BLaER1 treated with 17β-estradiol and CSF1 and Interleukin-3, amounts not matched to agents 10 nM and 100 nM (cell line): ENCODE measurements around the gene CPLX3.

Experiments used
- H3K27ac ChIP-seq, 11 experiments: shearing (Covaris generic); formaldehyde crosslinking; 2 replicates each; pipeline ENCODE4 v1.8.1; 2022
- H3K27me3 ChIP-seq, 11 experiments: shearing (Covaris generic); formaldehyde crosslinking; 2 replicates each; pipeline ENCODE4 v1.8.1; 2022
- H3K36me3 ChIP-seq, 11 experiments: shearing (Covaris generic); formaldehyde crosslinking; 2 replicates each; pipeline ENCODE4 v1.8.1; 2022
- H3K4me1 ChIP-seq, 10 experiments: shearing (Covaris generic); formaldehyde crosslinking; 2 replicates each; pipeline ENCODE4 v1.8.1; 2022
- H3K4me2 ChIP-seq, 11 experiments: shearing (Covaris generic); formaldehyde crosslinking; 2 replicates each; pipeline ENCODE4 v1.8.1; 2022
- H3K4me3 ChIP-seq, 10 experiments: shearing (Covaris generic); formaldehyde crosslinking; 2 replicates each; pipeline ENCODE4 v1.8.1; 2022
- H3K9ac ChIP-seq, 11 experiments: shearing (Covaris generic); formaldehyde crosslinking; 2 replicates each; pipeline ENCODE4 v1.8.1; 2022
- H3K9me3 ChIP-seq, 11 experiments: shearing (Covaris generic); formaldehyde crosslinking; replicated peaks in 1 of 11; 2 replicates each; pipeline ENCODE4 v1.8.1; 2022
- H4K20me1 ChIP-seq, 11 experiments: shearing (Covaris generic); formaldehyde crosslinking; 2 replicates each; pipeline ENCODE4 v1.8.1; 2022
- Cebpa-rat ChIP-seq, 11 experiments: shearing (Covaris generic); IDR thresholded peaks; 2 replicates each; pipeline ENCODE4 v1.8.1; 2022

CPLX3 gene

GRCh38 chr15:74824976-74825375 lies 1.5 kb upstream of the CPLX3 start:
- H3K4me1 ChIP-seq, result peaks cover 22 to 33% (median 28%) of the 10 kb centered on the region in 10 experiments
- no peak overlapping the region for H3K9ac ChIP-seq
- peaks cover 0 to 22% (median 0%) of the 10 kb centered on the region in 11 experiments; a peak in 6 of 22 replicates for H4K20me1 ChIP-seq
- no peak for TF ChIP-seq Cebpa-rat (IDR thresholded peaks at IDR 0.05)
- no peak overlapping the region for H3K27ac ChIP-seq
- no peak overlapping the region for H3K4me2 ChIP-seq
- H3K36me3 ChIP-seq, result no peaks in the 10 kb centered on the region
- no peak overlapping the region for H3K4me3 ChIP-seq
- no peaks in the 10 kb centered on the region for H3K9me3 ChIP-seq
- H3K27me3 ChIP-seq, result peaks cover 0 to 12% (median 5%) of the 10 kb centered on the region in 11 experiments; a peak in 8 of 22 replicates

- H3K27ac ChIP-seq, result no peak overlapping the region
- H3K4me3 ChIP-seq, result no peak overlapping the region
- peaks cover 15 to 26% (median 20%) of the 10 kb centered on the region in 10 experiments for H3K4me1 ChIP-seq
- H3K4me2 ChIP-seq, result no peak overlapping the region
- no peak overlapping the region for H3K9ac ChIP-seq
- TF ChIP-seq Cebpa-rat (IDR thresholded peaks at IDR 0.05), result no peak
- peaks cover 0 to 12% (median 5%) of the 10 kb centered on the region in 11 experiments; a peak in 8 of 22 replicates for H3K27me3 ChIP-seq
- H3K36me3 ChIP-seq, result no peaks in the 10 kb centered on the region
- H3K9me3 ChIP-seq, result no peaks in the 10 kb centered on the region
- H4K20me1 ChIP-seq, result peaks cover 0 to 17% (median 0%) of the 10 kb centered on the region in 11 experiments; a peak in 6 of 22 replicates
Observed at GRCh38 chr15:74825866-74826265, 561 bp upstream of the CPLX3 start.

GRCh38 chr15:74826921-74827320 lies 494 bp downstream of the CPLX3 start:
- Histone ChIP-seq H3K4me3 (no peak overlapping the region), H3K9me3 (no peaks in the 10 kb centered on the region), H4K20me1 (peaks cover 0 to 11% (median 0%) of the 10 kb centered on the region in 11 experiments; a peak in 6 of 22 replicates), H3K27ac (no peak overlapping the region), H3K9ac (no peak overlapping the region), H3K36me3 (no peaks in the 10 kb centered on the region), H3K27me3 (peaks cover 0 to 12% (median 5%) of the 10 kb centered on the region in 11 experiments; a peak in 8 of 22 replicates), H3K4me1 (peaks cover 10 to 26% (median 20%) of the 10 kb centered on the region in 10 experiments), H3K4me2 (no peak overlapping the region)
- TF ChIP-seq Cebpa-rat (IDR thresholded peaks at IDR 0.05), result no peak

- Histone ChIP-seq H3K27ac (no peak overlapping the region), H3K27me3 (peaks cover 0 to 12% (median 5%) of the 10 kb centered on the region in 11 experiments; a peak in 8 of 22 replicates), H3K9ac (no peak overlapping the region), H3K4me1 (peaks cover 16 to 29% (median 23%) of the 10 kb centered on the region in 10 experiments), H3K4me3 (no peak overlapping the region), H3K9me3 (no peaks in the 10 kb centered on the region), H3K36me3 (no peaks in the 10 kb centered on the region), H4K20me1 (peaks cover 0 to 18% (median 0%) of the 10 kb centered on the region in 11 experiments; a peak in 6 of 22 replicates), H3K4me2 (no peak overlapping the region)
- TF ChIP-seq Cebpa-rat (IDR thresholded peaks at IDR 0.05), result no peak
Observed at GRCh38 chr15:74827614-74828013, 1.2 kb downstream of the CPLX3 start.

GRCh38 chr15:74828835-74829234 lies 2.4 kb downstream of the CPLX3 start:
- Histone ChIP-seq H3K4me1 (peaks cover 22 to 36% (median 32%) of the 10 kb centered on the region in 10 experiments), H3K4me3 (no peak overlapping the region), H3K36me3 (no peaks in the 10 kb centered on the region), H3K27me3 (peaks cover 0 to 12% (median 5%) of the 10 kb centered on the region in 11 experiments; a peak in 8 of 22 replicates), H3K27ac (no peak overlapping the region), H3K4me2 (no peak overlapping the region), H3K9ac (no peak overlapping the region), H3K9me3 (no peaks in the 10 kb centered on the region), H4K20me1 (peaks cover 0 to 20% (median 3%) of the 10 kb centered on the region in 11 experiments; a peak in 9 of 22 replicates)
- TF ChIP-seq Cebpa-rat (IDR thresholded peaks at IDR 0.05), result no peak

- no peak overlapping the region for H3K27ac ChIP-seq
- peaks cover 0 to 12% (median 5%) of the 10 kb centered on the region in 11 experiments; a peak in 8 of 22 replicates for H3K27me3 ChIP-seq
- no peak overlapping the region for H3K4me2 ChIP-seq
- no peaks in the 10 kb centered on the region for H3K36me3 ChIP-seq
- H3K4me1 ChIP-seq, result peaks cover 28 to 42% (median 38%) of the 10 kb centered on the region in 10 experiments
- H3K9ac ChIP-seq, result no peak overlapping the region
- H3K9me3 ChIP-seq, result no peaks in the 10 kb centered on the region
- TF ChIP-seq Cebpa-rat (IDR thresholded peaks at IDR 0.05), result no peak
- no peak overlapping the region for H3K4me3 ChIP-seq
- peaks cover 0 to 26% (median 5%) of the 10 kb centered on the region in 11 experiments; a peak in 9 of 22 replicates for H4K20me1 ChIP-seq
Observed at GRCh38 chr15:74829486-74829885, 3.1 kb downstream of the CPLX3 start.

GRCh38 chr15:74829991-74830390 lies 3.6 kb downstream of the CPLX3 start:
- H3K4me1 ChIP-seq, result peaks cover 28 to 47% (median 43%) of the 10 kb centered on the region in 10 experiments
- TF ChIP-seq Cebpa-rat (IDR thresholded peaks at IDR 0.05), result no peak
- H3K27me3 ChIP-seq, result peaks cover 0 to 12% (median 5%) of the 10 kb centered on the region in 11 experiments; a peak in 8 of 22 replicates
- peaks cover 0 to 25% (median 5%) of the 10 kb centered on the region in 11 experiments; a peak in 9 of 22 replicates for H4K20me1 ChIP-seq
- H3K9me3 ChIP-seq, result no peaks in the 10 kb centered on the region
- no peak overlapping the region for H3K4me2 ChIP-seq
- no peak overlapping the region for H3K4me3 ChIP-seq
- no peak overlapping the region for H3K9ac ChIP-seq
- H3K36me3 ChIP-seq, result no peaks in the 10 kb centered on the region; a peak in 1 of 22 replicates
- no peak overlapping the region for H3K27ac ChIP-seq

- Histone ChIP-seq H3K9me3 (no peaks in the 10 kb centered on the region), H4K20me1 (peaks cover 0 to 27% (median 7%) of the 10 kb centered on the region in 11 experiments; a peak in 9 of 22 replicates), H3K9ac (peak overlapping the region in 2 of 11 experiments; percentile 29 to 53; a peak in 1 of 22 replicates), H3K36me3 (peaks cover 2 to 7% (median 5%) of the 10 kb centered on the region in 11 experiments; a peak in 11 of 22 replicates), H3K27me3 (peaks cover 0 to 12% (median 5%) of the 10 kb centered on the region in 11 experiments; a peak in 7 of 22 replicates), H3K4me1 (peaks cover 28 to 54% (median 48%) of the 10 kb centered on the region in 10 experiments), H3K4me3 (no peak overlapping the region), H3K4me2 (peak overlapping the region in 8 of 11 experiments; percentile 59 to 87 (median 82); a peak in 14 of 22 replicates), H3K27ac (no peak overlapping the region)
- no peak for TF ChIP-seq Cebpa-rat (IDR thresholded peaks at IDR 0.05)
Observed at GRCh38 chr15:74830868-74831267, 4.4 kb downstream of the CPLX3 start.

GRCh38 chr15:74831813-74832495 lies 5.5 kb downstream of the CPLX3 start:
- Histone ChIP-seq H3K4me2 (peak overlapping the region in 10 of 11 experiments; percentile 59 to 87 (median 76); a peak in 21 of 22 replicates), H3K4me3 (no peak overlapping the region), H4K20me1 (peaks cover 0 to 35% (median 9%) of the 10 kb centered on the region in 11 experiments; a peak in 9 of 22 replicates), H3K27me3 (peaks cover 0 to 9% (median 1%) of the 10 kb centered on the region in 11 experiments; a peak in 7 of 22 replicates), H3K9ac (peak overlapping the region in 6 of 11 experiments; percentile 7 to 63 (median 33); a peak in 5 of 22 replicates), H3K27ac (peak overlapping the region in 3 of 11 experiments; percentile 54 to 63 (median 56); a peak in 6 of 22 replicates), H3K4me1 (peaks cover 28 to 54% (median 48%) of the 10 kb centered on the region in 10 experiments), H3K36me3 (peaks cover 10 to 18% (median 15%) of the 10 kb centered on the region in 11 experiments; a peak in 20 of 22 replicates), H3K9me3 (no peaks in the 10 kb centered on the region)
- TF ChIP-seq Cebpa-rat (IDR thresholded peaks at IDR 0.05), result no peak
